Measurements from ENCODE around the gene SLAMF1. TPM values are rescaled to one million over a fixed set of nuclear protein-coding genes. Genes with fewer than 3 reads are reported as not detected.

Gene SLAMF1
- total and polyA plus RNA-seq, 12 donors, result 0.07 to 1.6 (median 0.26) TPM; not detected in 2

DNA sequence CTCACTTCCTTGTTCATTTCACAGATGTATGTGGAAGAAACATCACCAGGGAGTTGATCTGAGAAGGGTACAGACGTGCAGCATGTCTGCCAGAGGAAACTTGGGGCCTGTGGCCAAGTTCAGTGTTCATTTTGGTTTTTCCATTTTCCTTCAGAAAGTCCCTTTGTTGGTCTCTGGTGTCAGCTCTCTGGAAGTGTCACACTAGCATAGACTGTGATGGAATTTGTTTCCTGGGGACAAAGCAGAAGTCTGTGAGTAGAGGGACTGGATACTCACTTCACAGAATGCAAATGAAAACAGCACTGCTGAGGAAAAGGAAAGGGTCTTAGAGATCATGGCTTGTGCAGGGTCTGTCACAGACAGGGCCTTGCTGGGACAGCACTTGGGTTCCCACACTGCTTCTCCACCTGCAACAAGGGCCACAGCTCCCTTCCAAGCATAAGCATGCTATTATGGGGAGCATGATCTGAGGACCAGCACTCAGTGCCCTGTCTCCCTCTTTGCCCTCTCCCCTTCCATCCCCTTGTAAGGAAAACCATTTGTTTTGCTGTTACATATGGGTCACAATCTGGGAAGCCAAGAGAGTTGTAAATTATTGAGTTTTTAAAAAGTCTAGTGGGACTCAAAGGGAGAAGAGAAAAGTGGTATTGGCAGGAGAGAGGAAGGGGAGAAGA lies 36.1 kb downstream of the SLAMF1 start:
- TF ChIP-seq, protein P1, sequence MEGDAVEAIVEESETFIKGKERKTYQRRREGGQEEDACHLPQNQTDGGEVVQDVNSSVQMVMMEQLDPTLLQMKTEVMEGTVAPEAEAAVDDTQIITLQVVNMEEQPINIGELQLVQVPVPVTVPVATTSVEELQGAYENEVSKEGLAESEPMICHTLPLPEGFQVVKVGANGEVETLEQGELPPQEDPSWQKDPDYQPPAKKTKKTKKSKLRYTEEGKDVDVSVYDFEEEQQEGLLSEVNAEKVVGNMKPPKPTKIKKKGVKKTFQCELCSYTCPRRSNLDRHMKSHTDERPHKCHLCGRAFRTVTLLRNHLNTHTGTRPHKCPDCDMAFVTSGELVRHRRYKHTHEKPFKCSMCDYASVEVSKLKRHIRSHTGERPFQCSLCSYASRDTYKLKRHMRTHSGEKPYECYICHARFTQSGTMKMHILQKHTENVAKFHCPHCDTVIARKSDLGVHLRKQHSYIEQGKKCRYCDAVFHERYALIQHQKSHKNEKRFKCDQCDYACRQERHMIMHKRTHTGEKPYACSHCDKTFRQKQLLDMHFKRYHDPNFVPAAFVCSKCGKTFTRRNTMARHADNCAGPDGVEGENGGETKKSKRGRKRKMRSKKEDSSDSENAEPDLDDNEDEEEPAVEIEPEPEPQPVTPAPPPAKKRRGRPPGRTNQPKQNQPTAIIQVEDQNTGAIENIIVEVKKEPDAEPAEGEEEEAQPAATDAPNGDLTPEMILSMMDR (IDR thresholded peaks at IDR 0.05), result no peak
- no peak for TF ChIP-seq POLR2A (IDR thresholded peaks at IDR 0.05)

DNA sequence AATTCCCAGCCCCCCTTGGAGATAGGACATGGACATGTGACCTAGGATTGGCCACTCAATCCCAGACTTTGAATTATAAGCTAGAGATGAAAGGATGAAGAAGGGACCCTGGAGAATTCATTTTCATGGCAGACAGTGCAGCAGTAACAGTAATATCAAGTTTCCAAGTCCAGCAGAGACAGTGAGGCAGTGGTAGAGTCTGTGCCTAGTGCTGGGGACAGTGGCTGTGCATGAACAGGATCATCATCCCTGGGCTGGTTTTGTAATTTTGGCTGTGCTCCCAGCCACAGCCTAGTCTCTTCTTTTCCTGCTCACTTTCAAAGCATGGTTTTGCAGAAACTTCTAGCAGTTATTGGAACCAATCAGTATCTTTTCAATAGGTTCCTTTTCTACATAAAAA lies 37.9 kb downstream of the SLAMF1 start:
- Histone ChIP-seq H3K4me3 (no peak overlapping the region), H3K36me3 (replicated peaks in 1 of 2) (no peaks in the 10 kb centered on the region), H3K27me3 (peaks cover 6% of the 10 kb centered on the region), H3K27ac (no peak overlapping the region), H3K9me3 (replicated peaks in 1 of 3) (no peaks in the 10 kb centered on the region), H3K4me1 (replicated peaks in 1 of 2) (no peaks in the 10 kb centered on the region)
- intact Hi-C loops (cut with DNase I), result loop anchor here in 1 of 2 donors (5.0 kb wide), 1 partner anchor 182 kb away; no protein-coding TSS in a partner anchor
- TF ChIP-seq, protein P1 (IDR thresholded peaks at IDR 0.05), result no peak
- TF ChIP-seq POLR2A (IDR thresholded peaks at IDR 0.05), result no peak
- no peak for DNase-seq

More for the DNA sequence above, 36.1 kb downstream of the SLAMF1 start:
- Histone ChIP-seq H3K4me3 (no peak overlapping the region), H3K27ac (no peak overlapping the region), H3K36me3 (replicated peaks in 1 of 2) (no peaks in the 10 kb centered on the region), H3K27me3 (peaks cover 6% of the 10 kb centered on the region), H3K9me3 (replicated peaks in 1 of 3) (no peaks in the 10 kb centered on the region), H3K4me1 (replicated peaks in 1 of 2) (no peaks in the 10 kb centered on the region)
- WGBS, 4 donors, result 0 to 29% (median 14%) methylated on average over 1 of the region's 1 CpG
- intact Hi-C loops (cut with DNase I), result loop anchor here in 1 of 2 donors (10.0 kb wide), 1 partner anchor 64 kb away; no protein-coding TSS in a partner anchor
- no peak for DNase-seq

DNA sequence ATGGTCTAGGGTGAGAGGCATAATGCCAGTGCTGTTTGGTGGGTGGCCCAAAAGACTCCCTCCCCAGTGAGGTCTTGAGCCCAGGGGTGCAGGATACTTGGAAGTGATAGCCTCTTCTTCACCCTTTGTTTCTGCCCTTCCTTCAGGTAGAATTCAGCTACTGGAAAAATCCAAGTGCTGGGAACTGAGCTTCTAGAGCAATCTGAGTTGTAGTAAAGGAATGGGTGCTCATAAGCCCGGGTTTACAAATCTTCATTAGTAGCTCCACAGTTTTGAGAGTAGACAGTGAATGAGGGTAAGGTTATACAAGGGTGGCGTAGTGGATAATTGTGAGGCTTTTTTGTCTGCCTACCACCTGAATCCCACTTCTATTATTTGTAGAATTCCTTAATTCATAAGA lies 38.3 kb downstream of the SLAMF1 start:
- Histone ChIP-seq H3K9me3 (replicated peaks in 1 of 3) (no peaks in the 10 kb centered on the region), H3K4me1 (replicated peaks in 1 of 2) (no peaks in the 10 kb centered on the region), H3K27me3 (peaks cover 6% of the 10 kb centered on the region), H3K4me3 (no peak overlapping the region), H3K36me3 (replicated peaks in 1 of 2) (no peaks in the 10 kb centered on the region), H3K27ac (no peak overlapping the region)
- DNase-seq, result no peak
- 34 to 44% (median 38%) methylated on average over 2 of the region's 2 CpGs for WGBS, 4 donors
- intact Hi-C loops (cut with DNase I), result loop anchor here in 1 of 2 donors (5.0 kb wide), 1 partner anchor 181 kb away; no protein-coding TSS in a partner anchor
- TF ChIP-seq, protein P1 (IDR thresholded peaks at IDR 0.05), result no peak
- TF ChIP-seq POLR2A (IDR thresholded peaks at IDR 0.05), result no peak

DNA sequence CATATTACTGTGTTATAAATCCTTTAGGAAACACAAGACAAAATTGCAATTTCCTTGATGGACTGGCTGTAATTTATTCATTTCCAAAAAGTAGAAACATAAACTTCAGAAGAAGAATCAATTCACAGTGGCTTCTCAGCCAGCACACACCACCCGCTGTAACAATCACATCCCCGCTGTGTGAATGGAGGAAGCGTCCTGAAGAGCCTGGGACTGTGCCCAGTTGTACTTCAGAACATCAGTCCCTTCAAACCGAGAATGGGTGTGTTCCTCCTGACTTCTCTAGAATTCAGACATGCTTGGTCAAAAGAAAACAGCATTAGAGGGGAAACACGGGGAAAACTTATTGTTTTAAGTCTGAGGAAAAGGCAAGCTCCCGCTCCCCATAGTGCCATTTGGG lies 38.8 kb downstream of the SLAMF1 start:
- H3K4me3 ChIP-seq, result no peak overlapping the region
- TF ChIP-seq, protein P1 (IDR thresholded peaks at IDR 0.05), result no peak
- TF ChIP-seq POLR2A (IDR thresholded peaks at IDR 0.05), result no peak
- H3K27ac ChIP-seq, result no peak overlapping the region
- no peaks in the 10 kb centered on the region for H3K9me3 ChIP-seq (replicated peaks in 1 of 3)
- DNase-seq, result no peak
- no peaks in the 10 kb centered on the region for H3K36me3 ChIP-seq (replicated peaks in 1 of 2)
- intact Hi-C loops (cut with DNase I), result loop anchor here in 1 of 2 donors (5.0 kb wide), 1 partner anchor 181 kb away; no protein-coding TSS in a partner anchor
- H3K27me3 ChIP-seq, result peaks cover 6% of the 10 kb centered on the region
- no peaks in the 10 kb centered on the region for H3K4me1 ChIP-seq (replicated peaks in 1 of 2)
- 61 to 68% (median 63%) methylated on average over 6 of the region's 6 CpGs for WGBS, 4 donors

Data from adrenal gland (tissue), 12 donors.